ENCODE measurements around the gene LMBR1.

- no peak for TF ChIP-seq JUN (IDR thresholded peaks at IDR 0.05; ENCODE audit: borderline replicate concordance, insufficient read depth, insufficient read length, low read depth)
- no peak for TF ChIP-seq EZH2 (IDR thresholded peaks at IDR 0.05; ENCODE audit: borderline replicate concordance, low read depth, low read length, severe bottlenecking)
- no peak for TF ChIP-seq CTCF (IDR thresholded peaks at IDR 0.05; ENCODE audit: extremely low read depth in 1 of 2, insufficient read depth in 1 of 2, low read depth in 1 of 2, low read length in 2 of 2)
- no peak for TF ChIP-seq POLR2A (IDR thresholded peaks at IDR 0.05; ENCODE audit: low read depth, low read length)
- no peak for TF ChIP-seq POLR2AphosphoS5 (IDR thresholded peaks at IDR 0.05; ENCODE audit: insufficient read depth, low read depth, low read length)
- TF ChIP-seq MYC (IDR thresholded peaks at IDR 0.05; ENCODE audit: low read depth, low read length), result no peak
- TF ChIP-seq MAX (IDR thresholded peaks at IDR 0.05; ENCODE audit: insufficient read depth, insufficient read length), result no peak
These were observed 60.6 kb downstream of the LMBR1 start for GRCh38 chr7:156832195-156832877.

Data from endothelial cell of umbilical vein (primary cell).